ENCODE data around the gene SP140.
"Not testable (repeated sequence)": the region's sequence is repeated elsewhere in the genome, so short reads cannot be mapped to it uniquely, and the experiment has no call there.

SP140 gene

GRCh38 chr2:230258483-230258882, 32.9 kb downstream of the SP140 start:
- Histone ChIP-seq H3K27me3 (ENCODE audit: control insufficient read depth in 1 of 2, insufficient read depth in 1 of 2, low read length in 2 of 2) (peaks cover 0 to 4% of the 10 kb centered on the region in 2 experiments), H3K4me2 (ENCODE audit: low read length, poor library complexity, severe bottlenecking) (no peak overlapping the region), H3K79me1 (replicated peaks; ENCODE audit: low read length, poor library complexity, severe bottlenecking) (no peaks in the 10 kb centered on the region), H2AK5ac (ENCODE audit: low read length, severe bottlenecking) (no peak overlapping the region), H2BK12ac (ENCODE audit: low read length in 2 of 2) (no peak overlapping the region), H3K27ac (ENCODE audit: low read length, poor library complexity, severe bottlenecking) (no peak overlapping the region), H2BK5ac (ENCODE audit: low read depth, low read length, poor library complexity, severe bottlenecking) (no peak overlapping the region), H3K4me1 (ENCODE audit: control insufficient read depth, insufficient read depth, low read depth, low read length) (no peaks in the 10 kb centered on the region), H3K4ac (ENCODE audit: low read depth in 1 of 2, low read length in 2 of 2) (no peak overlapping the region), H3K4me3 (ENCODE audit: insufficient read depth in 1 of 2, low read depth in 1 of 2, low read length in 2 of 2) (no peak overlapping the region), H2BK15ac (ENCODE audit: low read depth, poor library complexity, severe bottlenecking) (no peak overlapping the region), H3K36me3 (ENCODE audit: control insufficient read depth in 1 of 2, insufficient read depth in 2 of 2, low read depth in 1 of 2, low read length in 2 of 2) (no peaks in the 10 kb centered on the region), H2AFZ (ENCODE audit: low read depth, low read length) (no peak overlapping the region), H4K91ac (ENCODE audit: low read length) (no peak overlapping the region), H3K9ac (ENCODE audit: low read length) (no peak overlapping the region), H3K14ac (ENCODE audit: low read length in 2 of 2) (no peak overlapping the region), H3K9me3 (ENCODE audit: control insufficient read depth, low read length) (no peaks in the 10 kb centered on the region), H4K8ac (ENCODE audit: low read length) (no peak overlapping the region), H2BK120ac (ENCODE audit: low read depth, low read length) (no peak overlapping the region), H3K18ac (ENCODE audit: low read depth in 1 of 2, low read length in 2 of 2) (no peak overlapping the region), H3K23ac (ENCODE audit: low read length in 2 of 2) (no peak overlapping the region)
- WGBS, result 92% methylated on average over 2 of the region's 4 CpGs
- DNase-seq, result no peak

- no peaks in the 10 kb centered on the region for H3K9me3 ChIP-seq (ENCODE audit: control insufficient read depth, low read length)
- no peak for DNase-seq
- H4K91ac ChIP-seq (ENCODE audit: low read length), result no peak overlapping the region
- no peak overlapping the region for H2BK120ac ChIP-seq (ENCODE audit: low read depth, low read length)
- H2BK15ac ChIP-seq (ENCODE audit: low read depth, poor library complexity, severe bottlenecking), result no peak overlapping the region
- H2AK5ac ChIP-seq (ENCODE audit: low read length, severe bottlenecking), result no peak overlapping the region
- H2AFZ ChIP-seq (ENCODE audit: low read depth, low read length), result no peak overlapping the region
- H3K79me1 ChIP-seq (replicated peaks; ENCODE audit: low read length, poor library complexity, severe bottlenecking), result no peaks in the 10 kb centered on the region
- WGBS, result 88% methylated on average over 3 of the region's 5 CpGs
- H3K14ac ChIP-seq (ENCODE audit: low read length in 2 of 2), result no peak overlapping the region
- H3K27me3 ChIP-seq (ENCODE audit: control insufficient read depth in 1 of 2, insufficient read depth in 1 of 2, low read length in 2 of 2), result no peaks in the 10 kb centered on the region
- no peak overlapping the region for H3K27ac ChIP-seq (ENCODE audit: low read length, poor library complexity, severe bottlenecking)
- no peaks in the 10 kb centered on the region for H3K36me3 ChIP-seq (ENCODE audit: control insufficient read depth in 1 of 2, insufficient read depth in 2 of 2, low read depth in 1 of 2, low read length in 2 of 2)
- no peak overlapping the region for H4K8ac ChIP-seq (ENCODE audit: low read length)
- H3K4ac ChIP-seq (ENCODE audit: low read depth in 1 of 2, low read length in 2 of 2), result no peak overlapping the region
- no peak overlapping the region for H3K4me3 ChIP-seq (ENCODE audit: insufficient read depth in 1 of 2, low read depth in 1 of 2, low read length in 2 of 2)
- no peak overlapping the region for H3K9ac ChIP-seq (ENCODE audit: low read length)
- no peak overlapping the region for H3K23ac ChIP-seq (ENCODE audit: low read length in 2 of 2)
- no peak overlapping the region for H3K4me2 ChIP-seq (ENCODE audit: low read length, poor library complexity, severe bottlenecking)
- no peaks in the 10 kb centered on the region for H3K4me1 ChIP-seq (ENCODE audit: control insufficient read depth, insufficient read depth, low read depth, low read length)
- no peak overlapping the region for H3K18ac ChIP-seq (ENCODE audit: low read depth in 1 of 2, low read length in 2 of 2)
- no peak overlapping the region for H2BK5ac ChIP-seq (ENCODE audit: low read depth, low read length, poor library complexity, severe bottlenecking)
- no peak overlapping the region for H2BK12ac ChIP-seq (ENCODE audit: low read length in 2 of 2)
These were observed 36.7 kb downstream of the SP140 start for GRCh38 chr2:230262246-230262645.

DNA sequence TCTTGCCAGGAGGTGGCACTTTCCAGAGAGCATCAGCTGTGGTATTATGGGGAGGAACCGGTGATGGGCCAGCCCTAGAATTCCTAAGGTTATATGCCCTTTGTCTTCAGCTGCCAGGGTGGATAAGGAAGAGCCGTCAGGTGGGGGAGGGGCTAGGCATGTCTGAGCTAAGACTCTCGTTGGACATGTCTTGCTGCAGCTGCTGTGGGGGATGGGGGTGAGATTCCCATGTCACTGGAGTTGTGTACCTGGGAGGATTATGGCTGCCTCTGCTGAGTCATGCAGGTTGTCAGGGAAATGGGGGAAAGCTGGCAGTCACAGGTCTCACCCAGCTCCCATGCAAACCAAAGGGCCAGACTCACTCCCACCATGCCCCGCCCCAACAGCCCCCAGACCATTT, 39.4 kb downstream of the SP140 start:
- H4K91ac ChIP-seq (ENCODE audit: low read length); H3K4ac ChIP-seq (ENCODE audit: low read depth in 1 of 2, low read length in 2 of 2); H2BK5ac ChIP-seq (ENCODE audit: low read depth, low read length, poor library complexity, severe bottlenecking); H3K4me1 ChIP-seq (ENCODE audit: control insufficient read depth, insufficient read depth, low read depth, low read length); H2BK120ac ChIP-seq (ENCODE audit: low read depth, low read length); H3K9ac ChIP-seq (ENCODE audit: low read length); H4K8ac ChIP-seq (ENCODE audit: low read length); H3K14ac ChIP-seq (ENCODE audit: low read length in 2 of 2); H2BK15ac ChIP-seq (ENCODE audit: low read depth, poor library complexity, severe bottlenecking); H3K9me3 ChIP-seq (ENCODE audit: control insufficient read depth, low read length); H3K27me3 ChIP-seq (ENCODE audit: control insufficient read depth in 1 of 2, insufficient read depth in 1 of 2, low read length in 2 of 2); DNase-seq; H2BK12ac ChIP-seq (ENCODE audit: low read length in 2 of 2); H2AFZ ChIP-seq (ENCODE audit: low read depth, low read length); H3K18ac ChIP-seq (ENCODE audit: low read depth in 1 of 2, low read length in 2 of 2); H3K23ac ChIP-seq (ENCODE audit: low read length in 2 of 2); H3K27ac ChIP-seq (ENCODE audit: low read length, poor library complexity, severe bottlenecking); H3K4me2 ChIP-seq (ENCODE audit: low read length, poor library complexity, severe bottlenecking); H3K36me3 ChIP-seq (ENCODE audit: control insufficient read depth in 1 of 2, insufficient read depth in 2 of 2, low read depth in 1 of 2, low read length in 2 of 2); H3K79me1 ChIP-seq (replicated peaks; ENCODE audit: low read length, poor library complexity, severe bottlenecking); H3K4me3 ChIP-seq (ENCODE audit: insufficient read depth in 1 of 2, low read depth in 1 of 2, low read length in 2 of 2); H2AK5ac ChIP-seq (ENCODE audit: low read length, severe bottlenecking): not testable (repeated sequence)
- WGBS, result 69% methylated on average over 4 of the region's 4 CpGs

DNA sequence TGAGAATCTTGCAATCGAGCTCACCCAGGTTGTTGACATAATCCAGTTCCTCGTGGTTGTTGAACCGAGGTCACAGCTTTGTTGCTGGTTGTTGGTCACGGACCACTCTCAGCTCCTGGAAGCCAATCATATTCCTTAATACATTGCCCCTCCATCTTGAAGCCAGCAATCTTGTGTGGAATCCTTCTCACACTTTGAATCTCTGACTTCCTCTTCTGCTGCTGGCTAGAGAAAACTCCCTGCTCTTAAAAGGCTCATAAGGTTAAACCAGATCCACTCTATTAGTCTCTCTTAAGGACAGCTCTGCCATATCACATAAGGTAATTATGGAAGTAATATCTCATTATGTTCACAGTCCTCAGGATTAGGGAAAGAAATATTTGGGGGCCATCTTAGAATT, 41.1 kb downstream of the SP140 start:
- H3K4ac ChIP-seq (ENCODE audit: low read depth in 1 of 2, low read length in 2 of 2), result no peak overlapping the region
- no peak for DNase-seq
- WGBS, result 83% methylated on average over 4 of the region's 4 CpGs

More for the DNA sequence above, 41.1 kb downstream of the SP140 start:
- Histone ChIP-seq H2AFZ (ENCODE audit: low read depth, low read length) (no peak overlapping the region), H3K79me1 (replicated peaks; ENCODE audit: low read length, poor library complexity, severe bottlenecking) (no peaks in the 10 kb centered on the region), H3K18ac (ENCODE audit: low read depth in 1 of 2, low read length in 2 of 2) (no peak overlapping the region), H3K9ac (ENCODE audit: low read length) (no peak overlapping the region), H3K27ac (ENCODE audit: low read length, poor library complexity, severe bottlenecking) (no peak overlapping the region), H4K8ac (ENCODE audit: low read length) (no peak overlapping the region), H2AK5ac (ENCODE audit: low read length, severe bottlenecking) (no peak overlapping the region), H2BK120ac (ENCODE audit: low read depth, low read length) (no peak overlapping the region), H2BK12ac (ENCODE audit: low read length in 2 of 2) (no peak overlapping the region), H2BK5ac (ENCODE audit: low read depth, low read length, poor library complexity, severe bottlenecking) (no peak overlapping the region), H3K4me2 (ENCODE audit: low read length, poor library complexity, severe bottlenecking) (no peak overlapping the region), H3K27me3 (ENCODE audit: control insufficient read depth in 1 of 2, insufficient read depth in 1 of 2, low read length in 2 of 2) (no peaks in the 10 kb centered on the region), H3K23ac (ENCODE audit: low read length in 2 of 2) (no peak overlapping the region), H3K9me3 (ENCODE audit: control insufficient read depth, low read length) (no peaks in the 10 kb centered on the region), H4K91ac (ENCODE audit: low read length) (no peak overlapping the region), H3K4me3 (ENCODE audit: insufficient read depth in 1 of 2, low read depth in 1 of 2, low read length in 2 of 2) (no peak overlapping the region), H3K14ac (ENCODE audit: low read length in 2 of 2) (no peak overlapping the region), H3K36me3 (ENCODE audit: control insufficient read depth in 1 of 2, insufficient read depth in 2 of 2, low read depth in 1 of 2, low read length in 2 of 2) (no peaks in the 10 kb centered on the region), H2BK15ac (ENCODE audit: low read depth, poor library complexity, severe bottlenecking) (no peak overlapping the region), H3K4me1 (ENCODE audit: control insufficient read depth, insufficient read depth, low read depth, low read length) (no peaks in the 10 kb centered on the region)

Measured in mesenchymal stem cell (in vitro differentiated cells and primary cell).